Measurements from ENCODE around the gene FLT3LG. TPM values are rescaled to one million over a fixed set of nuclear protein-coding genes. Genes with fewer than 3 reads are reported as not detected.

FLT3LG gene
- total and polyA plus RNA-seq, 9 of the 15 experiments (the other 6 are each of a cell fraction or from before 2014, with no cell fraction given): 0.31 to 6.4 (median 1.1) TPM

DNA sequence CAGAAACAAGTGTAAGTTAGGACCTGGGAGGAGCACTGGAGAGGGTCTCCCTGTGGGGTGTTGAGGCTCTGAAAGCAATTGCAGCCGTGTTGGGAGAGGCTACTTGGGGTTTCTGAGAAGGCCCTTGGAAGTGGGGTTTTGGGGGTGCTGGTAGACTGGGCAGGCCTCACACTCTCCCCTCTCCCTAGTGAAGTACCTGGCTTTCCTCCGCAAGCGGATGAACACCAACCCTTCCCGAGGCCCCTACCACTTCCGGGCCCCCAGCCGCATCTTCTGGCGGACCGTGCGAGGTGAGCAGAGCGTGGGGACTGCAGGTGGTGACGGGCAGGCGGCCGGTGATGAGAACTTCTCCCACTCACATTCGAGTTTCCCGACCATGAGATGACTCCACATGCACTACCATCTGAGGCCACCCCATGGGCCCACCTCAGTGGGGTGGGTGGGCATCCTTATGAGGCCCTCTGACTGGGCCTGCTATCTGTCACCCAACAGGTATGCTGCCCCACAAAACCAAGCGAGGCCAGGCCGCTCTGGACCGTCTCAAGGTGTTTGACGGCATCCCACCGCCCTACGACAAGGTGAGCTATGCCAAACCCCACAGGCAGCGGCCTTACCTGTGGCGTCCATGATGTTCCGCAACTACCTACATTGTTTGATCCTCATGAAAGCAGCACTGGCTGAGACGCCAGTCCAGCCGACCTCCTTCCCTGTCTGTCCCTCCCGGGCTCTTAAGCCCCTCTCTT, 16.4 kb downstream of the FLT3LG start (continued):
- TF ChIP-seq, protein P1, sequence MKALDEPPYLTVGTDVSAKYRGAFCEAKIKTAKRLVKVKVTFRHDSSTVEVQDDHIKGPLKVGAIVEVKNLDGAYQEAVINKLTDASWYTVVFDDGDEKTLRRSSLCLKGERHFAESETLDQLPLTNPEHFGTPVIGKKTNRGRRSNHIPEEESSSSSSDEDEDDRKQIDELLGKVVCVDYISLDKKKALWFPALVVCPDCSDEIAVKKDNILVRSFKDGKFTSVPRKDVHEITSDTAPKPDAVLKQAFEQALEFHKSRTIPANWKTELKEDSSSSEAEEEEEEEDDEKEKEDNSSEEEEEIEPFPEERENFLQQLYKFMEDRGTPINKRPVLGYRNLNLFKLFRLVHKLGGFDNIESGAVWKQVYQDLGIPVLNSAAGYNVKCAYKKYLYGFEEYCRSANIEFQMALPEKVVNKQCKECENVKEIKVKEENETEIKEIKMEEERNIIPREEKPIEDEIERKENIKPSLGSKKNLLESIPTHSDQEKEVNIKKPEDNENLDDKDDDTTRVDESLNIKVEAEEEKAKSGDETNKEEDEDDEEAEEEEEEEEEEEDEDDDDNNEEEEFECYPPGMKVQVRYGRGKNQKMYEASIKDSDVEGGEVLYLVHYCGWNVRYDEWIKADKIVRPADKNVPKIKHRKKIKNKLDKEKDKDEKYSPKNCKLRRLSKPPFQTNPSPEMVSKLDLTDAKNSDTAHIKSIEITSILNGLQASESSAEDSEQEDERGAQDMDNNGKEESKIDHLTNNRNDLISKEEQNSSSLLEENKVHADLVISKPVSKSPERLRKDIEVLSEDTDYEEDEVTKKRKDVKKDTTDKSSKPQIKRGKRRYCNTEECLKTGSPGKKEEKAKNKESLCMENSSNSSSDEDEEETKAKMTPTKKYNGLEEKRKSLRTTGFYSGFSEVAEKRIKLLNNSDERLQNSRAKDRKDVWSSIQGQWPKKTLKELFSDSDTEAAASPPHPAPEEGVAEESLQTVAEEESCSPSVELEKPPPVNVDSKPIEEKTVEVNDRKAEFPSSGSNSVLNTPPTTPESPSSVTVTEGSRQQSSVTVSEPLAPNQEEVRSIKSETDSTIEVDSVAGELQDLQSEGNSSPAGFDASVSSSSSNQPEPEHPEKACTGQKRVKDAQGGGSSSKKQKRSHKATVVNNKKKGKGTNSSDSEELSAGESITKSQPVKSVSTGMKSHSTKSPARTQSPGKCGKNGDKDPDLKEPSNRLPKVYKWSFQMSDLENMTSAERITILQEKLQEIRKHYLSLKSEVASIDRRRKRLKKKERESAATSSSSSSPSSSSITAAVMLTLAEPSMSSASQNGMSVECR (CRISPR knock-in tag; IDR thresholded peaks at IDR 0.05): no peak
- TF ChIP-seq HOXB6 (CRISPR knock-in tag; IDR thresholded peaks at IDR 0.05; ENCODE audit: borderline replicate concordance) (no peak), NCOA2 (IDR thresholded peaks at IDR 0.05; ENCODE audit: partially characterized antibody in 2 of 2) (no peak), MAZ (CRISPR knock-in tag; conservative IDR thresholded peaks at IDR 0.05 in 1 of 2, IDR thresholded peaks at IDR 0.05 in 1 of 2) (no peak), ZNF253 (CRISPR knock-in tag; conservative IDR thresholded peaks at IDR 0.05) (no peak), ARNT (IDR thresholded peaks at IDR 0.05) (no peak), ZNF12 (CRISPR knock-in tag; IDR thresholded peaks at IDR 0.05) (no peak), FOXK2 (conservative IDR thresholded peaks at IDR 0.05 in 1 of 2, IDR thresholded peaks at IDR 0.05 in 1 of 2; ENCODE audit: low read depth in 2 of 2) (no peak), LEF1 (IDR thresholded peaks at IDR 0.05) (no peak)
- TF ChIP-seq, protein P2, sequence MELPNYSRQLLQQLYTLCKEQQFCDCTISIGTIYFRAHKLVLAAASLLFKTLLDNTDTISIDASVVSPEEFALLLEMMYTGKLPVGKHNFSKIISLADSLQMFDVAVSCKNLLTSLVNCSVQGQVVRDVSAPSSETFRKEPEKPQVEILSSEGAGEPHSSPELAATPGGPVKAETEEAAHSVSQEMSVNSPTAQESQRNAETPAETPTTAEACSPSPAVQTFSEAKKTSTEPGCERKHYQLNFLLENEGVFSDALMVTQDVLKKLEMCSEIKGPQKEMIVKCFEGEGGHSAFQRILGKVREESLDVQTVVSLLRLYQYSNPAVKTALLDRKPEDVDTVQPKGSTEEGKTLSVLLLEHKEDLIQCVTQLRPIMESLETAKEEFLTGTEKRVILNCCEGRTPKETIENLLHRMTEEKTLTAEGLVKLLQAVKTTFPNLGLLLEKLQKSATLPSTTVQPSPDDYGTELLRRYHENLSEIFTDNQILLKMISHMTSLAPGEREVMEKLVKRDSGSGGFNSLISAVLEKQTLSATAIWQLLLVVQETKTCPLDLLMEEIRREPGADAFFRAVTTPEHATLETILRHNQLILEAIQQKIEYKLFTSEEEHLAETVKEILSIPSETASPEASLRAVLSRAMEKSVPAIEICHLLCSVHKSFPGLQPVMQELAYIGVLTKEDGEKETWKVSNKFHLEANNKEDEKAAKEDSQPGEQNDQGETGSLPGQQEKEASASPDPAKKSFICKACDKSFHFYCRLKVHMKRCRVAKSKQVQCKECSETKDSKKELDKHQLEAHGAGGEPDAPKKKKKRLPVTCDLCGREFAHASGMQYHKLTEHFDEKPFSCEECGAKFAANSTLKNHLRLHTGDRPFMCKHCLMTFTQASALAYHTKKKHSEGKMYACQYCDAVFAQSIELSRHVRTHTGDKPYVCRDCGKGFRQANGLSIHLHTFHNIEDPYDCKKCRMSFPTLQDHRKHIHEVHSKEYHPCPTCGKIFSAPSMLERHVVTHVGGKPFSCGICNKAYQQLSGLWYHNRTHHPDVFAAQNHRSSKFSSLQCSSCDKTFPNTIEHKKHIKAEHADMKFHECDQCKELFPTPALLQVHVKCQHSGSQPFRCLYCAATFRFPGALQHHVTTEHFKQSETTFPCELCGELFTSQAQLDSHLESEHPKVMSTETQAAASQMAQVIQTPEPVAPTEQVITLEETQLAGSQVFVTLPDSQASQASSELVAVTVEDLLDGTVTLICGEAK (IDR thresholded peaks at IDR 0.05): no peak
- TF ChIP-seq, protein P2 (CRISPR knock-in tag; IDR thresholded peaks at IDR 0.05): no peak
- TF ChIP-seq, protein P3, sequence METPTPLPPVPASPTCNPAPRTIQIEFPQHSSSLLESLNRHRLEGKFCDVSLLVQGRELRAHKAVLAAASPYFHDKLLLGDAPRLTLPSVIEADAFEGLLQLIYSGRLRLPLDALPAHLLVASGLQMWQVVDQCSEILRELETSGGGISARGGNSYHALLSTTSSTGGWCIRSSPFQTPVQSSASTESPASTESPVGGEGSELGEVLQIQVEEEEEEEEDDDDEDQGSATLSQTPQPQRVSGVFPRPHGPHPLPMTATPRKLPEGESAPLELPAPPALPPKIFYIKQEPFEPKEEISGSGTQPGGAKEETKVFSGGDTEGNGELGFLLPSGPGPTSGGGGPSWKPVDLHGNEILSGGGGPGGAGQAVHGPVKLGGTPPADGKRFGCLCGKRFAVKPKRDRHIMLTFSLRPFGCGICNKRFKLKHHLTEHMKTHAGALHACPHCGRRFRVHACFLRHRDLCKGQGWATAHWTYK (CRISPR knock-in tag; IDR thresholded peaks at IDR 0.05): no peak
